GM12875 (cell line): ENCODE measurements around the gene ZSCAN5A.

Experiments used
- H3K4me3 ChIP-seq: one replicate; pipeline ENCODE4 v1.5.1; 2011; ENCODE audit warnings: low read depth, low read length, control low read depth
- CTCF ChIP-seq: IDR thresholded peaks from 2 replicates; pipeline ENCODE4 v1.5.1; 2011; ENCODE audit warnings: low read depth, mild to moderate bottlenecking, control low read depth, inconsistent platforms, low read length, moderate library complexity, borderline replicate concordance; ENCODE audit not compliant: insufficient read depth

The ZSCAN5A gene

GRCh38 chr19:56174550-56174949 is 140.1 kb downstream of the ZSCAN5A start:
- no peak overlapping the region for H3K4me3 ChIP-seq
- TF ChIP-seq CTCF = no peak

DNA sequence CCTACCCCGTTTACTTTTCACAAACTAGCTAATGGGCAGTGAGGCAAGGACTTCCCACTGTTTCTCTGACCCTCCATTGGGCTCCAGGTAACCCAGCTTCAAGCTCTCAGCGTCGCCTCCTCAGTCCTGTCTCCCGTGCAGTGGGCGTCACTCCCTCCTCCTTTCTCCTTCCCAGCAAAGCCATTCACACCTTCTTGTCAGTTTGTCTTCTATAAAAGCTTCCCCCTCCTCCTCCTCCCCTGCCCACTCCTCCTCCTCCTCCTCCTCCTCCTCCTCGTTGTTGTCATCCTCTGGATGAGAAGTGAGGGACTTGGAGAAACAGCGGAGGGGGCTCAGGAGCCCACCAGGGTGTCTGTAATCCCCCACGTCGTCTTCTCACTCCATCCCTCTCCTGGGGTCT is 140.6 kb downstream of the ZSCAN5A start:
- H3K4me3 ChIP-seq = no peak overlapping the region
- TF ChIP-seq CTCF = no peak
